Kasumi-1 (cell line): ENCODE measurements around the gene MAG.
"Not testable (repeated sequence)": the region's sequence is repeated elsewhere in the genome, so short reads cannot be mapped to it uniquely, and the experiment has no call there.

ENCODE experiments used
- DNase-seq, 2 experiments: peaks; one replicate each; lab custom pipeline; 2025; lab: John Stamatoyannopoulos, UW

Gene MAG

DNA sequence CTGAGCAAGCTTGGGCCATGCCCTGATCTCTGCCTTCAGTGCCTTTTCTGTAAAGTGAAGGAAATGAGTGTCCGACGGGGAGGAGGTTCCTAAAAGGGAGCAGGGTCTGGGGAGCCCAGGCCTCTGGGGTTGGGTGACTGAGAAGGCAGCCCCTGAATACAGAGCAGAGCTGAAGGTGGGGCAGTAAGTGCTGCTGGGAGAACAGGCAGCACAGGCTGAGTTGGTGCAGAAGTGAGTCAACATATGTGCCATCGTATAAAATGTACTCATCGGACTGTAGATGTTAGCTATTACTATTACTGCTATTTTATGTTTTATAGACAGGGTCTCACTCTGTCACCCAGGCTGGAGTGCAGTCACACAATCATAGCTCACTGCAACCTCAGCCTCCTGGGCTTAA is 10.7 kb upstream of the MAG start:
- no peak for DNase-seq

DNA sequence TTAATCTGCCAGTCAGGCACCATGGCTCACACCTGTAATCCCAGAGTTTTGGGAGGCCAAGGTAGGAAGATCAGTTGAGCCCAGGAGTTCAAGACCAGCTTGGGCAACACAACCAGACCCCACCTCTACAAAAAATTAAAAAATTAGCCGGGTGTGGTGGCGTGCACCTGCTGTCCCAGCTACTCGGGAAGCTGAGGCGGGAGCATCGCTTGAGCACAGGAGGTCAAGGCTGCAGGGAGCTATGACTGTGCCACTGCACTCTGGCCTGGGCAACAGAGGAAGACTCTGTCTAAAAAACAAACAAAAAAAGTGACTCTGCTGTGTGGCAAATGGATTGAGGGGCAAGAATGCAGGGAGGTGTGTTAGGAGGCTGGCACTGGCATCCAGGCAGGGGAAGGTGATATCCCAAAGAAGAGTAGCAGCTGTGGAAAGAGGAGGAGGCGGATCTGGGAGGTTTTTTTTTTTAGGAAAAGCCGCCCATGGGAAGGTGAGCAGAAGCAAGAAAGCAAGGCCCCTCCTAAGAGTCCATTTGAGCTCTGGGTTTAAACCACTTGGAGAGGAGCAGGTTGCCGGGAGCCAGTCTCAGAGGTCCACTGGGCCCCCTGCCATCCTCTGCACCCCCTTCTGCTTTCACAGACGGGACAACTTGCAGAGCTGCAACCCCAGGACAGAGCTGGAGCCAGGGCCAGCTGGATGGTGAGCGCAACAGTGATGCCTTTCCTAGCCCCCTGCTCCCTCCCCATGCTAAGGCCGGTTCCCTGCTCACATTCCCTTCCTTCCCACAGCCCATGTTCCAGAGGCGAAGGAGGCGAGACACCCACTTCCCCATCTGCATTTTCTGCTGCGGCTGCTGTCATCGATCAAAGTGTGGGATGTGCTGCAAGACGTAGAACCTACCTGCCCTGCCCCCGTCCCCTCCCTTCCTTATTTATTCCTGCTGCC is 7.5 kb upstream of the MAG start:
- DNase-seq: no peak

DNA sequence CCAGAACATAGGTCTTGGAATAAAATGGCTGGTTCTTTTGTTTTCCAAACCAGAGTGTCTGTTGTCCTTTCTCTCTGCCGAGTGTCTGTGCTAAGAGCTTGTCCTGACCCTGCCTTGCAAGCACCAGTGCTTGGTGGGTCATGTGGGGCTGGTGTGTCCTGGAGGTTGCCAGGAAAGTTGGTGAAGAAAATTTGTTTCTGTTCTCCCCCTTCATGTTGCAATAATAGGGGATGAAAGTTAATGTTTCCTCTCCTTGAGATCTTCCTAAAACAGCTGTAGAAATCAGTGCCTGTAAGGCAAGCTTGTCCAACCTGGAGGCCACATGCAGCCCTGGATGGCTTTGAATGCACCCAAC is 6.9 kb upstream of the MAG start:
- DNase-seq: no peak

DNA sequence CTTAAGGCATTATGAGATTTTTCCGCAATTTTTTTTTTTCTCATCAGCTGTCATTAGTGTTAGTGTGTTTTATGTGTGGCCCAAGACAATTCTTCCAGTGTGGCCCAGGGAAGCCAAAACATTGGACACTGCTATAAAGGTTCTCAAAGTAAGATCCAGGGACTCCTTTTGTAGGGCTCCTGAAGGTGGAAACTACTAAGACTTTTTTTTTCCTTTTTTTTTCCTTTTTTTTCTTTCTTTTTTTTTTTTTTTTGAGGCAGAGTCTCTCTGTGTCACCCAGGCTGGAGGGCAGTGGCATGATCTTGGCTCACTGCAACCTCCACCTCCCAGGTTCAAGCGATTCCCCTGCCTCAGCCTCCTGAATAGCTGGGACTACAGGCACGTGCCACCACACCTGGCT is 6.5 kb upstream of the MAG start:
- DNase-seq: not testable (repeated sequence)

DNA sequence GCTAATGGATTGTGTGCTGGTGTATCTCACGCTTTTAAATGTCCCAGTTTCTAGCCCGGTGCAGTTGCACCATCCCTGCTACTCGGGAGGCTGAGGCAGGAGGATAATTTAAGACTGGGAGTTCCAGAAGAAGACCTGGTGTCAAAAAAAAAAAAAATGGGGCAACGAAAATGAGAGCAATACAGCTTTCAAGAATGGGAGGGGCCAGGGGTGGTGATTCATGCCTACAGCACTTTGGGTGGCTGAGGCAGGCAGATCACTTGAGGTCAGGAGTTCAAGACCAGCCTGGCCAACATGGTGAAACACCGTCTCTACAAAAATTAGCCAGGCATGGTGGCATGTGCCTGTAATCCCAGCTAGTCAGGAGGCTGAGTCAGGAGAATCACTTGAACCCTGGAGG is 5.9 kb upstream of the MAG start:
- not testable (repeated sequence) for DNase-seq

DNA sequence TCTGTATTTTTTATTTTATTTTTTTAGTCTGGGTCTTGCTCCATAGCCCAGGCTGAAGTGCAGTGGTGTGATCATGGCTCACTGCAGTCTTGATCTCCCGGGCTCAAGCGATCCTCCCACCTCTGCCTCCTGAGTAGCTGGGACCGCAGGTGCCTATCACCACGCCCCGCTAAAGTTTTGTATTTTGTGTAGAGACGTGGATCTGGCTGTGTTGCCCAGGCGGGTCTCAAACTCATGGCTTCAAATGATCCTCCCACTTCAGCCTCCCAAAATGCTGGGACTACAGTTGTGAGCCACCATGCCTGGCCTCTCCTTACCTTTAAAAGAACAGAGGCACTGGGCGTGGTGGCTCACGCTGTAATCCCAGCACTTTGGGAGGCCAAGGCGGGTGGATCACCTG is 4.2 kb upstream of the MAG start:
- DNase-seq: no peak

DNA sequence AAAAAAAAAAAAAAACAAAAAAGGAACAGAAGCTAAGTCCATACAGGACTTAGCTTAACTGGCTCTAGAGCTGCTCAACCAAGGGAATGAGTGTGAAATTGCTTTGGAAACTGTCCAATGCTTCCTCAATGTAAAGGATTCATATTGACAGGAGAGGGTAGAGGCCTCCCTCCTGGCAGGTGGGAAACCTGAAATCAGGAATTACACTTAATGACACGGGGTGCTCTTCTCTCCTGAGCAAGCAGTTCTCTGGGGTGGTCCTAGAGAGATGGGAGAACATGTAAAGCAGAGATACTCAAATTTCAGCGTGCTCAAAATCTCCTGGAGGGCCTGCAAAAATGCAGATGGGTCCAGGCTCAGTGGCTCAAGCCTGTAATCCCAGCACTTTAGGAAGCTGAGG is 3.6 kb upstream of the MAG start:
- DNase-seq: no peak

DNA sequence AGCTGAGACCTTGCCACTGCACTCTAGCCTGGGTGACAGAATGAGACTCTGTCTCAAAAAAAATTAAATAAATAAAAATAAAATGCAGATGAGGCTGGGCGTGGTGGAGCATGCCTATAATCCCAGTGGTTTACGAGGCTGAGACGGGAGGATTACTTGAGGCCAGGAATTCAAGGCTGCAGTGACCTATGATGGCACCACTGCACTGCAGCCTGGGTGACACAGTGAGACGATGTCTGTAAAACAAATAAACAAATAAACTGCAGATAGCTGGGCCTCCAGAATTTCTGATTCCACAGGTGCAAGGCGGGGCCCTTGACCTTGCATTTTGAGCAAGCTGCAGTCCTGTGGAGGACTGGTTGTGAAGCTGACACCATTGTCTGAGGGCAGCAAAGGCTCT is 3.1 kb upstream of the MAG start:
- DNase-seq: no peak

DNA sequence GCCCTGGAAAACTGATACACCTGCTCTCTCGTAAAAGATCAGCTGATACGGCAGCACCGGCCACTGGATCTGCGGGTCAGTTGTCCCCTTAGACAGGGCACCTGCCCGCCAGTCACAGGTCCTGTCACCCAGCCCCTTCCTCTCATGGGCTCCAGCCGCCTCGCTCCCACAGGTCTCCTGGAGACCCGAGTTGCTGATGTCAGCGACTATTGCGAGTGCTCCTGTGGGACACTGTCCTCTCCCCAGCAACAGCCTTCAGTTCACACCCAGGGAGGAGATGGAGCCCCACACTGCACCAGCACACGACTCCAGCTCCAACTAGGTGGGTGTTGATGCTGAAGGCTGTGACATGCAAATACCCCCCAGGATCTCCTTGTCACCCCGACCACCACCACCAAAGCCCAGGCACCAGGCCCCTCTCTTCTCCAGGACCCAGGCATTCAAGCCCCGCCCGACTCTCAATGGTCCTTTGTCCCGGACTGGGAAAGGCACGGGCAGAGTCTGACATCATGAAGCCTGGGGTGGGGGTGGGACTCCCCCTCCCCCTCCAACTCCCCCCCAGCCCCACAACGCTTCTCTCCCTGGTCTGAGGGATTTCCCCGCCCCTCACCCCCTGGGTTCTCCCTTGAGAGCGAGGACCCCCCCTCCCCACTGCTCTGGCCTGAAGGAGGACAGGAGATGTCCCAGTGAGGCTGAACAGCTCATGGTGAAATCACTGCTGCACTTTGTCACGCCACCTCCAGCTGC is 1.4 kb upstream of the MAG start:
- no peak for DNase-seq

DNA sequence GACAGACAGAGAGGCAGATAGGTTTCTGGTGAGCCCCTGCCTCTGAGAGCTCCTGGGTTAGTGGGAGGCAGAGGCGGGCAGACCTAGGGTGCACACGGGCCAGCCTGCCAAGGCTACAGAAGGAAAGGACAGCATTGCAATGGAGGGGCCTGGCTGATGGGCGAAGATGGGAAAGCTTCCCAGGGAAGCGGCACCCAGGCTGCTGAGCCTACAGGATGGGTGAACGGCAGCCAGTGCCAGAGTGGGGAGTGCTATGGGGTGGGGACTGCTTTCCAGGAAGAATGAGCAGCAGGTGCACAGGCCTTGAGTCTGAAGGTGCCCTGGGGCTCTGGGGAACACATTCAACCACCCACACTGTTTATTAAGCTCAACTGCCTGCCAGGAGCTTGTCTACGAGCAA is 702 bp upstream of the MAG start:
- no peak for DNase-seq

DNA sequence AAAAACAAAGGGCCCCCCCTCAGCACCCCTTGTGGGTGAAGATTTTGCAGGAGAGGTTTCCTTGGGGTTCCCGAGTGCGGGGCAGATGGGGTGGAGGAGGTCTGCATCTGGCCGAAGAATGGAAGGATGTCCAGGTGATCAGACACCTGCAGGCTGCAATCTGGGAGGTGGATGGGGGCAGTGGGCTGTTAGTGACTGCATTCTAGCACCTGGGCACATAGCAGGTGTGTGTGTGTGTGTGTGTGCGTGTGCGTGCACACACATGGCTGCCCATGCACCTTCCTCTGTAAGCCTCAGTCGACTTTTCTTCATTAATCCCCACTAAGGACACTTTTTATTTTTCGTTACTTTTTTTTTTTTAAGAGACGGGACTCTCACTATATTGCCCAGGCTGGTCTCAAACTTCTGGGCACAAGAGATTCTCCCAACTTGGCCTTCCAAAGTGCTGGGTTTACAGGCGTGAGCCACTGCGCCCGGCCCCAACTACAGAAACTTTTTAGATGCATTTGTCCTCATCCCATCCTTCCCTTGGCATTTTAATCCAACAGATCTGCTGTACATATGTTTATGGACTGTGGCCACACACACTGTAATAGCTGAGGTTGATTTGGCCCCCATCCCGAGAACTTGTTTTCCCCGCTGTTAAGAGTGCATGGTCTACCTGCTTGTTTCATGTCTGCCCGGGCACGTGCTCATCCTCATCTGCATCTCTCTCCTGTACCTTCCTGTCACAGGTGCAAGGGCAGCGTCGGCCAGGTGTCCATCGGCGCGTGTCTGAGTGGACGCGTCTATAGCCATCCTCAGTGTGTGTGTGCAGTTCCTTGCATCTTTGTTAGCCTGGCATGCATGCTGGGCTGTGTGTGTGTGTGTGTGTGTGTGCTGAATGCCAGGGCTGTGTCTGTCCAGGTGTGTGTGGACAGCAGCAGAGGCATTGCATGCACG is 731 bp downstream of the MAG start:
- DNase-seq: no peak

DNA sequence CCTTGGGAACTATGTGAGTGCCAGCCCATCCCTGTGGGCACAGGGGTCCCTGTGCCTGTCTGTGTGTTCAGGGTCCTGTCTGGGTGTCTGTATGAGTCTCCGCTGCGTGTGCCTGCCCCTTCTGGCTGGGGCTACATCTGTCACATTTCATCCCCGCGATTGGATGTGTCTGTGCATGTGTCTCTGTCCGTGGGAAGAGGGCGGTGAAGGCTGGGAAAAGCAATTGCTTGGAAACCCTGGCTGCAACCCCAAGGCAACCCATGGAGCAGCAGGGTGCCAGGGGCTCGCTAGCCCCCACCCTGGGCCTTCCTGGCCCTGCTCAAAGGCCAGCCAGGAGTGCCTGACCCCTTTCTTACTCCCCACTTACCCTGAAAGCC is 1.4 kb downstream of the MAG start:
- DNase-seq: no peak

DNA sequence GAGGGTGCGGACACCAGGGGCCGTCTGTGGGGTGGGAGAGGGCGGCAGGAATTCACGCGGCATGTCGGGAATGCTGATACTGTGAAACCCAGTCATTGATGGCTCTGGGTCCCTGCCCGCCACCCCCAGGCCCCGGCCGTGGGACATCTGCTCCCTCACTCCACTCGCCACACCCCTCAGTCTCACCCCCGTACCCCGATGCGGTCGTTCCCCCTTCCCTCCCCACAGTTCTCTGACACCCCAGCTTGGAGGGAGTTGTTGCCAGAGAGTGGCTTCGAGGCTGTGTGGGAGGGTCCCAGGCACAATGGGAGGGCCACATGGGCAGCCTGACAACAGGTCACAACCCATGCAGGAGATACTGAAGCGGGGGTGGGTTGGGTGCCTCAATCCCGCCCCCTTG is 1.8 kb downstream of the MAG start:
- no peak for DNase-seq

DNA sequence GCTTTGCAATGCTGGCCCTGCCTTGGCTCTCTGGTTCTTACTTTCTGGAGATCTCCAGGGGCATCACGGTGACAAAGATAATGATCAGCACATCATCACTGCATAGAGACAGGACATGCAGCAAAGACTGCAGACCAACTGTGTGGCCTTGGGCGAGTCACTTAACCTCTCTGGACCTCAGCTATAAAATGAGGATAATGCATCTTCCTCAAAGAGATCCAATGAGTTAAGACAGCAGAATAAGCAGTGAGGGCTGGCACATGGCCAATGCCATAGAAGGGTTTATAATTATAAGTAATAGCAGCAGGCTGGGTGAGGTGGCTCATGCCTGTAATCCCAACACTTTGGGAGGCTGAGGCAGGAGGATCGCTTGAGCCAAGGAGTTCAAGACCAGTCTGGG is 2.4 kb downstream of the MAG start:
- DNase-seq: no peak

DNA sequence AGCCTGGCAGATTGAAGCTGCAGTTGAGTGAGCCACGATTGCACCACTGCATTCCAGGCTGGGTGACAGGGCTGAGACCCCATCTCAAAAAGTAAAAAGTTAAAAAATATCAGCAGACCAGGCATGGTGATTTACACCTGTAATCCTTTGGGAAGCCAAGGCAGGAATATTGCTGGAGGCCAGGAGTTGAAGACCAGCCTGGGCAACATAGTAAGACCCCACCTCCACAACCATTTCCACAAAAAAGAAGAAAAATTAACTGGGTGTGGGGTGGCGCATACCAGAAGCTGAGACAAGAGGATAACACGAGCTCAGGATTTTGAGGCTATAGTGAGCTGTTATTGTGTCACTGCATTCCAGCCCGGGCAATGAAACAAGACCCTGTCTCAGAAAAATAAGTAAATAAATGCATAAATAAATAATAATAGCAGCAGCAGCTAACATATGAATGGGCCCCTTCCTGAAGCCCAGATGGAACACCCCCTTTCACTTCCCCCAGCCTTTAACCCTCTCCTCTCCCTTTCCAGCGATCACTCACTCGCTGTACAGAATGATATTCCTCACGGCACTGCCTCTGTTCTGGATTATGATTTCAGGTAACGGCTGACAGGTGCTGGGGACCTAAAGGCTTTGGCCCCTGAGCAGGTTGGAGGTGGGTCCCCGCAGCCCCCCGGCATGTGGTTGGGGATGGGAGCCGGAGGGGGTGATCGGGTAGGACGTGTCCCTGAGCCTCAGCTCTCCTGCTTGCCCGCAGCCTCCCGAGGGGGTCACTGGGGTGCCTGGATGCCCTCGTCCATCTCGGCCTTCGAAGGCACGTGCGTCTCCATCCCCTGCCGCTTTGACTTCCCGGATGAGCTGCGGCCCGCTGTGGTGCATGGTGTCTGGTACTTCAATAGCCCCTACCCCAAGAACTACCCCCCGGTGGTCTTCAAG is 3.2 kb downstream of the MAG start:
- DNase-seq: no peak

DNA sequence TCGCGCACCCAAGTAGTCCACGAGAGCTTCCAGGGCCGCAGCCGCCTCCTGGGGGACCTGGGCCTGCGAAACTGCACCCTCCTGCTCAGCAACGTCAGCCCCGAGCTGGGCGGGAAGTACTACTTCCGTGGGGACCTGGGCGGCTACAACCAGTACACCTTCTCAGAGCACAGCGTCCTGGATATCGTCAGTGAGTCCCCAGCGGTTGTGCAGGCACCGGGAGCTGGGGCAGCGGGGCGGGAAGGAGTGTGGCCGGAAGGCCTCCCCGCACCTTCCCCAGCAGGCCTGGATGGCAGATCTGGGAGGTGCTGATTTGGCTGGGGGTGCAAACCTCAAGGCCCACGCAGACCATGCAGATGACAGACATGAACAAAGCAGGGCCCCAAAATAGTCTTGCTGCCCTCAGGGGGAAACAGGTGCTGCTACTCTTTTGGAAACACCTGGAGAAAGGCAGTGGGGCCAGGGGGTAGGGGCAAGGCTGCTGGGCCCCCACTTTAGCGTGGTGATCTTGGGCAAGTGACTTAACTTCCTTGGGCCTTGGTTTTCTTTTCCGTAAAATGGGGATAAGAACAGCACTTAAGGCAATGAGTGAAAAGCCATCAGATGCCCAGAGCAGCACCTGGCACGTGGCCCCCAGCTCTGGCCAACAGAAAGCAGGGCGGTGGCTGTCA is 4.0 kb downstream of the MAG start:
- DNase-seq: no peak

DNA sequence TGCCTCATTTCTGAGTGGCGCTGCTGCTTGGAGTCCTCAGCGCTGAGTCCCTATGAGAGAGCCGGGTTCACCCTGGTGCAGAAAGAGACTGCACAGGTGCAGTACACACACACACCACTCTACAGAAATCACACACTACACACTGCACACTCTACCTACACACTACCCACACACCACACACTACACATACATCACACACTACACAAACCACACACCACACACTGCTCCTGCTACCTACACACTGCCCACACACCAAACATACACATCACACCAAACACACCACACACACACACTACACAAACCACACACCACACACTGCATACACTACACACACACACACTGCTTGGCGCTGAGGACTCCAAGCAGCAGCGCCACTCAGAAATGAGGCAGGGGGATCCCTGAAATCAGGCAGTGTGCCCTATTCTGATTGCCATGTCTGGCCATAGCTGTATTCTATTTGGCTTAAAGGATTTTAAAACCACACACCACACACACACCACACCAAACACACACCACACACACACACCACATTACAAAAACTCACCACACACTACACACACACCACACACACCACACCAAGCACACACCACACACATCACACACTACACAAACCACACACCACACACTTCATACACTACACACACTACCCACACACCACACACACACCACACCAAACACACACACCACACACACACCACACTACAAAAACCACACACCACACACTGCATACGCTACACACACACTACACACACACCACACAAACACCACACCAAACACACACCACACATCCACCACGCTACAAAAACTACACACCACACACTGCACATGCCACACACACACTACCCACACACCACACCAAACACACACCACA is 4.9 kb downstream of the MAG start:
- DNase-seq: no peak

DNA sequence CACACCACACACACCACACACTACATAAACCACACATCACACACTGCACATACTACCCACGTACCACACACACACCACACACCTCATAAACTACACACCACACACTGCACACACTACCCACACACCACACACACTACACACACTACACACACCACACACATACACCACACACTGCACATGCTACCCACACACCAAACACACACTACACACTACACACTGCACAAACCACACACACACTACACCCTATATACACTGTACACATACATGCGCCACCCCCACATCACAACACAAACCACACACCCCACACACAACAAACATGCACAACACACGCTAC is 5.5 kb downstream of the MAG start:
- no peak for DNase-seq

DNA sequence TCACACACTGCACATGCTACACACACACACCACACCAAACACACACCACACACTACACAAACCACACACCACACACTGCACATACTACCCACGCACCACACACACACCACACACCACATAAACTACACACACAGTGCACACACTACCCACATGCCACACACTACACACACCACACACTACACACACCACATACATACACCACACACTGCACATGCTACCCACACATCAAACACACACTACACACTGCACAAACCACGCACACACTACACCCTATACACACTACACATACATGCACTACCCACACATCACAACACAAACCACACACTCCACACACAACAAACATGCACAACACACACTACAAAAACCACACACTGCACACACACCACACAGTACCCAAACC is 6.0 kb downstream of the MAG start:
- DNase-seq: no peak

DNA sequence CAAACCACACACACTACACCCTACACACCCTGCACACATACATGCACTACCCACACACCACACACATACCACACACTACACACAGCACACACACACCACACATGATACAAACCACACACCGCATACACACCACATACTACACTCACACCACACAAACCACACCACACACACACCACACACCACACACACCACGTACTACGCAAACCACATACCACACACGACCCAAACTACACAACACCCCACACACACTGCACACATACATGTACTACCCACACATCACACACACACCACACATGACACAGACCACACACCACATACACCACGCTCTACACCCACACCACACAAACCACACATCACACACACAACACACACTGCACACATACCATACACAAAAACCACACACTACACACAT is 6.6 kb downstream of the MAG start:
- DNase-seq: no peak
